Sigmoid colon (tissue), 7 donors: ENCODE data around the gene PDZD7. TPM values are rescaled to one million over a fixed set of nuclear protein-coding genes. Genes with fewer than 3 reads are reported as not detected.

Experiments
- DNase-seq: peaks from one replicate; pipeline ENCODE4 v3.0.0-alpha.2; 2019
- H3K27ac ChIP-seq, 4 donors: fragments of 200-600 bp; sonication (generic); one replicate each; pipeline ENCODE4 v1.5.1; 2016 to 2019; ENCODE audit warnings: mild to moderate bottlenecking in 1 of 4
- H3K27me3 ChIP-seq, 3 donors: fragments of 200-600 bp; sonication (generic); one replicate each; pipeline ENCODE4 v1.5.1; 2019; ENCODE audit warnings: mild to moderate bottlenecking in 1 of 3
- H3K36me3 ChIP-seq, 4 donors: fragments of 200-600 bp; sonication (generic); one replicate each; pipeline ENCODE4 v1.5.1; 2016 to 2019
- H3K4me1 ChIP-seq, 4 donors: fragments of 200-600 bp; sonication (generic); one replicate each; pipeline ENCODE4 v1.5.1; 2017 to 2019
- H3K4me3 ChIP-seq, 4 donors: fragments of 200-600 bp; sonication (generic); one replicate each; pipeline ENCODE4 v1.5.1; 2017 to 2019; ENCODE audit warnings: mild to moderate bottlenecking in 2 of 4, moderate library complexity in 1 of 4
- H3K9me3 ChIP-seq, 4 donors: fragments of 200-600 bp in 3 of 4; sonication (generic) in 3 of 4; one replicate each; pipeline versions ENCODE4 v1.5.1 to v1.6.1; 2013 to 2019
- CTCF ChIP-seq, 4 experiments: fragments of 450-650 bp in 3 of 4; fragments of 200-600 bp in 1 of 4; IDR thresholded peaks; one replicate each; pipeline ENCODE4 v1.5.1; 2016 to 2019; ENCODE audit warnings: antibody characterized with exemption in 4 of 4, mild to moderate bottlenecking in 3 of 4, moderate library complexity in 2 of 4
- EP300 ChIP-seq, 4 donors: sonication (generic); formaldehyde crosslinking; IDR thresholded peaks; one replicate each; pipeline ENCODE4 v1.6.1; 2017; ENCODE audit warnings: antibody characterized with exemption in 4 of 4
- POLR2A ChIP-seq, 2 donors: fragments of 450-650 bp; IDR thresholded peaks; one replicate each; pipeline ENCODE4 v1.6.1; 2016; ENCODE audit warnings: antibody characterized with exemption in 2 of 2, mild to moderate bottlenecking in 2 of 2, moderate library complexity in 2 of 2
- POLR2AphosphoS5 ChIP-seq, 4 donors: sonication (generic); formaldehyde crosslinking; IDR thresholded peaks; one replicate each; pipeline ENCODE4 v1.6.1; 2017; ENCODE audit warnings: antibody characterized with exemption in 4 of 4
- WGBS, 2 donors: extraction: QIAGEN DNeasy Blood & Tissue Kit; methylation state at CpG; one replicate each; pipeline ENCODE4 v1.1.7; 2013; 5-methylcytosine and 5-hydroxymethylcytosine counted together
- intact Hi-C: fragments of 100-400 bp; cut with DNase I; formaldehyde crosslinking; loops from one replicate; pipeline ENCODE4 v1.15.1; 2023
- polyA plus RNA-seq, 3 donors: library from polyadenylated mRNA; stranded (reverse); fragments of 200-250 nt; gene quantifications; one replicate each; pipeline ENCODE4 v1.2.3, GENCODE V29; 2013
- total RNA-seq, 4 donors: library from RNA; depleted of rRNA; stranded (reverse); fragments of >200 nt; gene quantifications; one replicate each; pipeline ENCODE4 v1.1.0, GENCODE V29; 2016
- donor health status: healthy with polysubstance abuse.
- donor health status: Bipolar disorder and iron deficiency.
- donor health status: healthy.

Gene PDZD7
- total and polyA plus RNA-seq, 7 donors = 0.16 to 2.4 (median 0.90) TPM; not detected in 1

GRCh38 chr10:100968062-100968736, 62.7 kb downstream of the PDZD7 start:
- H3K4me1 ChIP-seq = peaks cover 0 to 18% (median 17%) of the 10 kb centered on the region in 4 donors
- 20 to 73% methylated on average over 2 of the region's 2 CpGs for WGBS, 2 donors
- peaks cover 0 to 25% (median 0%) of the 10 kb centered on the region in 4 donors for H3K36me3 ChIP-seq
- no peak for TF ChIP-seq POLR2A (IDR thresholded peaks at IDR 0.05)
- H3K4me3 ChIP-seq = no peak overlapping the region
- H3K27ac ChIP-seq = no peak overlapping the region
- H3K9me3 ChIP-seq = no peaks in the 10 kb centered on the region
- DNase-seq = no peak
- peaks cover 0 to 10% (median 0%) of the 10 kb centered on the region in 3 donors for H3K27me3 ChIP-seq
- intact Hi-C loops = loop anchor here (2.0 kb wide), 1 partner anchor 45 kb away; no protein-coding TSS in a partner anchor

GRCh38 chr10:100967332-100967731, 63.6 kb downstream of the PDZD7 start:
- intact Hi-C loops = no loop called here
- H3K4me3 ChIP-seq = no peak overlapping the region
- TF ChIP-seq CTCF (IDR thresholded peaks at IDR 0.05) (no peak), POLR2AphosphoS5 (IDR thresholded peaks at IDR 0.05) (no peak), EP300 (IDR thresholded peaks at IDR 0.05) (no peak), POLR2A (IDR thresholded peaks at IDR 0.05) (no peak)
- H3K27ac ChIP-seq = no peak overlapping the region
- peaks cover 0 to 10% (median 0%) of the 10 kb centered on the region in 3 donors for H3K27me3 ChIP-seq
- H3K36me3 ChIP-seq = peaks cover 0 to 34% (median 4%) of the 10 kb centered on the region in 4 donors
- no peak for DNase-seq
- WGBS, 2 donors = 82 to 83% methylated on average over 2 of the region's 2 CpGs
- no peaks in the 10 kb centered on the region for H3K9me3 ChIP-seq
- peaks cover 0 to 18% (median 17%) of the 10 kb centered on the region in 4 donors for H3K4me1 ChIP-seq

- TF ChIP-seq POLR2AphosphoS5 (IDR thresholded peaks at IDR 0.05) (no peak), EP300 (IDR thresholded peaks at IDR 0.05) (no peak), CTCF (IDR thresholded peaks at IDR 0.05) (no peak), POLR2A (IDR thresholded peaks at IDR 0.05) (no peak)
- H3K4me3 ChIP-seq = no peak overlapping the region
- peaks cover 0 to 38% (median 5%) of the 10 kb centered on the region in 4 donors for H3K36me3 ChIP-seq
- no peak for DNase-seq
- H3K4me1 ChIP-seq = peaks cover 0 to 18% (median 17%) of the 10 kb centered on the region in 4 donors
- WGBS, 2 donors = 80 to 81% methylated on average over 2 of the region's 2 CpGs
- intact Hi-C loops = no loop called here
- peaks cover 0 to 10% (median 0%) of the 10 kb centered on the region in 3 donors for H3K27me3 ChIP-seq
- H3K9me3 ChIP-seq = no peaks in the 10 kb centered on the region
- no peak overlapping the region for H3K27ac ChIP-seq
Observed at GRCh38 chr10:100966887-100967286, 64.0 kb downstream of the PDZD7 start.

- H3K36me3 ChIP-seq = peaks cover 0 to 48% (median 5%) of the 10 kb centered on the region in 4 donors
- no peak overlapping the region for H3K27ac ChIP-seq
- H3K9me3 ChIP-seq = no peaks in the 10 kb centered on the region
- DNase-seq = no peak
- WGBS, 2 donors = 73 to 74% methylated on average over 5 of the region's 5 CpGs
- H3K4me1 ChIP-seq = peaks cover 0 to 18% (median 17%) of the 10 kb centered on the region in 4 donors
- intact Hi-C loops = no loop called here
- peaks cover 0 to 10% (median 0%) of the 10 kb centered on the region in 3 donors for H3K27me3 ChIP-seq
- no peak overlapping the region for H3K4me3 ChIP-seq
- TF ChIP-seq EP300 (IDR thresholded peaks at IDR 0.05) (no peak), POLR2A (IDR thresholded peaks at IDR 0.05) (no peak), CTCF (IDR thresholded peaks at IDR 0.05) (no peak), POLR2AphosphoS5 (IDR thresholded peaks at IDR 0.05) (no peak)
Observed at GRCh38 chr10:100965820-100966219, 65.1 kb downstream of the PDZD7 start.

- H3K27ac ChIP-seq = no peak overlapping the region
- TF ChIP-seq POLR2A (IDR thresholded peaks at IDR 0.05) = no peak
- TF ChIP-seq CTCF (IDR thresholded peaks at IDR 0.05) = no peak
- TF ChIP-seq EP300 (IDR thresholded peaks at IDR 0.05) = no peak
- TF ChIP-seq POLR2AphosphoS5 (IDR thresholded peaks at IDR 0.05) = no peak
- peaks cover 0 to 2% (median 0%) of the 10 kb centered on the region in 3 donors for H3K27me3 ChIP-seq
- no peak overlapping the region for H3K4me3 ChIP-seq
- peaks cover 0 to 67% (median 8%) of the 10 kb centered on the region in 4 donors for H3K36me3 ChIP-seq
- WGBS, 2 donors = 97 to 98% methylated on average over 1 of the region's 1 CpG
- intact Hi-C loops = loop anchor here (5.0 kb wide), 1 partner anchor 37 kb away; no protein-coding TSS in a partner anchor
- H3K9me3 ChIP-seq = no peaks in the 10 kb centered on the region
- no peak for DNase-seq
- peaks cover 0 to 6% (median 4%) of the 10 kb centered on the region in 4 donors for H3K4me1 ChIP-seq
Observed at GRCh38 chr10:100963826-100964225, 67.1 kb downstream of the PDZD7 start.
